GM18507 (cell line): ENCODE measurements around the gene FCHO1.

Experiments used
- DNase-seq: peaks from one replicate; pipeline ENCODE4 v3.0.0; 2011; ENCODE audit warnings: low read depth; ENCODE audit not compliant: insufficient read length; ENCODE audit errors: extremely low spot score
- FAIRE-seq: peaks from 2 replicates; lab custom pipeline; 2011; peaks lifted over from hg19 to GRCh38; lab: Jason Lieb, UNC

FCHO1 gene

DNA sequence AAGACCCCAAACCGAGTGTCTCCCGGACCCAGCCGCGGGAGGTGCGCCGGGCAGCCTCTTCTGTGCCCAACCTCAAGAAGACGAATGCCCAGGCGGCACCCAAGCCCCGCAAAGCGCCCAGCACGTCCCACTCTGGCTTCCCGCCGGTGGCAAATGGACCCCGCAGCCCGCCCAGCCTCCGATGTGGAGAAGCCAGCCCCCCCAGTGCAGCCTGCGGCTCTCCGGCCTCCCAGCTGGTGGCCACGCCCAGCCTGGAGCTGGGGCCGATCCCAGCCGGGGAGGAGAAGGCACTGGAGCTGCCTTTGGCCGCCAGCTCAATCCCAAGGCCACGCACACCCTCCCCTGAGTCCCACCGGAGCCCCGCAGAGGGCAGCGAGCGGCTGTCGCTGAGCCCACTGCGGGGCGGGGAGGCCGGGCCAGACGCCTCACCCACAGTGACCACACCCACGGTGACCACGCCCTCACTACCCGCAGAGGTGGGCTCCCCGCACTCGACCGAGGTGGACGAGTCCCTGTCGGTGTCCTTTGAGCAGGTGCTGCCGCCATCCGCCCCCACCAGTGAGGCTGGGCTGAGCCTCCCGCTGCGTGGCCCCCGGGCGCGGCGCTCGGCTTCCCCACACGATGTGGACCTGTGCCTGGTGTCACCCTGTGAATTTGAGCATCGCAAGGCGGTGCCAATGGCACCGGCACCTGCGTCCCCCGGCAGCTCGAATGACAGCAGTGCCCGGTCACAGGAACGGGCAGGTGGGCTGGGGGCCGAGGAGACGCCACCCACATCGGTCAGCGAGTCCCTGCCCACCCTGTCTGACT is 24.1 kb upstream of the FCHO1 start:
- DNase-seq, result no peak
- FAIRE-seq, result no peak

DNA sequence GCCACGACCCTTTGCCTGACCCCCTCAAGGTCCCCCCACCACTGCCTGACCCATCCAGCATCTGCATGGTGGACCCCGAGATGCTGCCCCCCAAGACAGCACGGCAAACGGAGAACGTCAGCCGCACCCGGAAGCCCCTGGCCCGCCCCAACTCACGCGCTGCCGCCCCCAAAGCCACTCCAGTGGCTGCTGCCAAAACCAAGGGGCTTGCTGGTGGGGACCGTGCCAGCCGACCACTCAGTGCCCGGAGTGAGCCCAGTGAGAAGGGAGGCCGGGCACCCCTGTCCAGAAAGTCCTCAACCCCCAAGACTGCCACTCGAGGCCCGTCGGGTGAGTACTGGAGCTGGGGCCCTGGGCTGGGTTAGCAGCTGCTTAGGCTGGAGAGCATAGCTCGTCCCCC is 23.4 kb upstream of the FCHO1 start:
- DNase-seq (no peak), FAIRE-seq (no peak)

DNA sequence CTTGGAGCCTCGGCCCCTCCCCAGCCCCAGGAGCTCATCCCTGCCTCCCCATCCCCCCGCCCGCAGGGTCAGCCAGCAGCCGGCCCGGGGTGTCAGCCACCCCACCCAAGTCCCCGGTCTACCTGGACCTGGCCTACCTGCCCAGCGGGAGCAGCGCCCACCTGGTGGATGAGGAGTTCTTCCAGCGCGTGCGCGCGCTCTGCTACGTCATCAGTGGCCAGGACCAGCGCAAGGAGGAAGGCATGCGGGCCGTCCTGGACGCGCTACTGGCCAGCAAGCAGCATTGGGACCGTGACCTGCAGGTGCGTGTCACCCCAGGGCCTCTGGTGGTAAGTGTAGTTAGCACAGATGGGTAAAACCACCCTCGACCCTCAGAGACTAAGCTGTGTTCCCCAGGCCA is 18.1 kb upstream of the FCHO1 start:
- DNase-seq, result no peak

GRCh38 chr19:17734146-17734545 is 17.1 kb upstream of the FCHO1 start:
- DNase-seq, result no peak
- FAIRE-seq, result no peak

More for the DNA sequence above, 18.1 kb upstream of the FCHO1 start:
- FAIRE-seq, result no peak

GRCh38 chr19:17735410-17735809 is 15.9 kb upstream of the FCHO1 start:
- FAIRE-seq (no peak), DNase-seq (no peak)

DNA sequence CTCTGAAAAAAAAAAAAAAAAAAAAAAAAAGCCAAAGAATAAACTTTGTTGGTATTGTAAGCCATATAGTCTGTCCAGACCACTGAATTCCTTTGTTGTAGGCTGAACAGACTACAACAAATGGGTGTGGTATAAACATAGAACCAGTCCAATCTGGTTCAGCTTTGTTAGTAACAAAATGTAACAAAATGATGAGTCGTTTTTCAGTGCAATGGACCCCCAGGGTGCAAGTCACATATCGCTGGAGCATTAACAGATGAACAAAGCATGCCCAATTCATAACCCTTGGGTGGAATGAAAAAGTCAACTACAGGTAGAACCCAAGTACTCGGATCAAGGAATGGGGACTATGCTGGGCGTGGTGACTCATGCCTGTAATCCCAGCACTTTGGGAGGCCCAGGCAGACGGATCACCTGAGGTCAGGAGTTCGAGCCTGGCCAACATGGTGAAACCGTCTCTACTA is 13.6 kb upstream of the FCHO1 start:
- no peak for FAIRE-seq
- DNase-seq, result no peak

GRCh38 chr19:17739121-17739875 is 12.0 kb upstream of the FCHO1 start:
- FAIRE-seq (peak; percentile 91), DNase-seq (no peak)

DNA sequence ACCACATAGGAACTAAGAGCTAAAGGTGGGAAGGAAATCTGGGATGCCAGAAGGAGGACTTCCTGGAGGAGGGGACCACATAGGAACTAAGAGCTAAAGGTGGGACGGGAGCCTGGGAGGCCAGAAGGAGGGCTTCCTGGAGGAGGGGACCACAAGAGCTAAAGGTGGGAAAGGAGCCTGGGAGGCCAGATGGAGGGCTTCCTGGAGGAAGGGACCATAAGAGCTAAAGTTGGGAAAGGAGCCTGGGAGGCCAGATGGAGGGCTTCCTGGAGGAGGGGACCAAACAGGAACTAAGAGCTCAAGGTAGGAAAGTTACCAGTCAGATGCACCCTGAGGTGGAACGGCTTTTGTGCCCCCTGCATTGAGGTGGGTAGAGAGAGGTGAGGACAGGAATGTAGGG is 9.8 kb upstream of the FCHO1 start:
- FAIRE-seq (no peak), DNase-seq (no peak)

- FAIRE-seq (no peak), DNase-seq (no peak)
Observed at GRCh38 chr19:17743874-17744580, 7.2 kb upstream of the FCHO1 start.

DNA sequence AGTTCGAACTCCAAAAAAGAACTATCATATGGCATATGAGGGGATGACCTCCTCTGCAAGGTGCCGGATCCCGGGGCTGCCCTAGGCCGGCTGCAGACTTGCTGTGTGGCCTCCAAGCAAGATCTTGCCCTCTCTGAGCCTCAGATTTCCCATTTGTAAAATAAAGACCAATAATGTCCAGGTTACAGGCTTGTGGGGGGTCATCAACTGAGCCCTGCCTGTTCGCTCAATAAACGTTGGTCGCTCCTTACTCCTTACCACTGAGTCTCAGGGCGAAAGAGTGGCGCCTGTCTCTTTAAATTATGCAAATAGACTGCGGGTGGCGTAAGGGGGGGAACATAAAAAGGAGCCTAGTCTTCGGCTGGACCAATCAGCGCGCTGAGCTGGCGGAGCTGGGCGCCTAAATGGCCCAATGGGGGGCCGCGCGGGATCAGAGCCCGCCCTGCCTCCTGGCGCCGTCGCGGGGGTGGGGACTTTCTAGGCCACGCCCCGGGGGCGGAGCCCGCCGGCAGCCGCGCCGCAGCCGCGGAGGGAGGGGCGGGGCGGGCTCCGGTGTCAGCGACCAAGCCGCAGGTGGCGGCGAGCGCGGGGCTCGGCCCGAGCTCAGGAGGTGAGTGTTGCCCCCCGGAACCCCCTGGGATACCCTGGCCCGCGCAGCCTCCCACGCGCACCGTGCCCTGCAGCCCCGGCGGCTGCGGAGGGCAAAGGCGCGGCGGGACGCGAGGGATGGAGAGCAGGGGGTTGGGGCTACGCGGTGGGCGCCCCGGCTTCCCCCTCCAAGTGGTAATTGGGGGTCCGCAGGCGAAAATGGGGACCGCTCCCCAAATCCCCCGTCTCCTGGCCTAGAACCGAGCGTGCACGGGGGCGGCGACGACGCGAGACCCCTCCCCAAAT is 3.8 kb upstream of the FCHO1 start:
- FAIRE-seq (peak; percentile 90), DNase-seq (peak; percentile 89)

DNA sequence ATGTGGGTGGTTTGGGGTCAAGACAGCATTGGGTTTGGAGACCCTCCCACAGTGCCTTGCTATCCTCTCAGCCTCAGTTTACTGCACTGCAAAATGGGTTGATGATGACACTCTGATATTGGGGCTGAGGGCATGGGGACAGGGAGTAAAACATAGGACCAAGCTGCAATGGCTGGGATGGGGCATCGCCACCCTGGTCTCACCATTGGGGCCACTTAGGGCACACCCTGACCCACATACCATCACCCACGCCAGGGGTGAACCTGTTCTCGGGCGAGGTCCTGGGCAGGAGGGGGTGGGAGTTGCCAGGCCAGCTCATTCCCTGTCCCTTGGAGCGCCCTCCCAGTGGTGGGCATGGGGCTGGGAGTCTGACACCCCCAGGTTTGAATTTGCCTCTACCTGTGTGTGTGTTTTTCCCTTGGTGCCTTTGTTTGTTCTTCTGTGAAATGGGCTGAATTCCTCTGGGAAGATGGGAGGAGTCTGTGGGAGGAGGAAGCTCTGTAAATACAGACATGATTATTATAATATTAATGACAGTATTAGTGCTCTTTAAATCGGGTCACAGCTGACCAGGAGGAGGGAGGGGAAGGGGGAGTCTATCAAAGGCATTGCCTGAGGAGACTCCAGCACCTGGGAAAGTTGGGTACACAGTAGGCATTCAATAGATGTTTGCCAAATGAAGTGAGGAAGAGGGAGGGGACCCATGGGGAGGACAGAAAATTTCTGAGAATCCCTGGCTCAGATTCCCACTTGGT is 2.2 kb upstream of the FCHO1 start:
- DNase-seq, result no peak
- FAIRE-seq, result no peak

DNA sequence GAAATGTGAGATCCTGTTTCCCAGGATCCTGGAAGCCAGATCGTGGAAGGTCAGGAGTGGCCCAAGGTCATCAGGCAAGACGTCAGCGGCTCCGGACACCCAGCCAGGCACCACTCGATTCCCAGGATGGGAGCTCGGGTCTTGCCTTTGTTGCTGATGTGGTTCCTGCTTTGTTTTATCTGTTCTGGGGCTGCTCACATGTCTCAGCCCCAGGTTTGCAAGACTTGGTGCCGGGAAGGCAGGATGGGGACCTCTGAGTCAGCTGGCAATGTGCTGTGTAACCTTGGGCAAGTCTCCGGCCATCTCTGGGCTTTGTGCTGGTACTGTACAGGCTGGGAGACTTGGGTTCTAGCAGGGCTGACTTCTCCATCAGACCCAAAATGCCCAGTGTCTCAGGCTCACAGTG is 1.4 kb upstream of the FCHO1 start:
- DNase-seq (no peak), FAIRE-seq (no peak)

DNA sequence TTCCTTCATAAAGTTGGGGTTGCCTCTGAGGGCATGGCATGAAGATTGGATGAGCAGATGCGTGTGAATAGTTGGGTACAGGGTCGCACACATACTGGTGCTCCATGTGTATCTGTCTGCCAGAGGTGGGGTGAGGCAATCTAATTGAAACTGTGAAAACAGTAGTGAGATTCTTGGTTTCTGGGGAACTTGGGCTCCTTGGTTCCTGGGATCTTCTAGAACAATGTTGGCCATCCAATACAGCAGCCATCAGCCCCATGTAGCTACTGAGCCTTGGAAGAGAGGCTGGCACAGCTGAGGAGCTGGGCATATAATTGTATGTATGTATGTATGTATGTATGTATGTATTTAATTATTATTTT is 616 bp downstream of the FCHO1 start:
- no peak for DNase-seq
- FAIRE-seq, result no peak

DNA sequence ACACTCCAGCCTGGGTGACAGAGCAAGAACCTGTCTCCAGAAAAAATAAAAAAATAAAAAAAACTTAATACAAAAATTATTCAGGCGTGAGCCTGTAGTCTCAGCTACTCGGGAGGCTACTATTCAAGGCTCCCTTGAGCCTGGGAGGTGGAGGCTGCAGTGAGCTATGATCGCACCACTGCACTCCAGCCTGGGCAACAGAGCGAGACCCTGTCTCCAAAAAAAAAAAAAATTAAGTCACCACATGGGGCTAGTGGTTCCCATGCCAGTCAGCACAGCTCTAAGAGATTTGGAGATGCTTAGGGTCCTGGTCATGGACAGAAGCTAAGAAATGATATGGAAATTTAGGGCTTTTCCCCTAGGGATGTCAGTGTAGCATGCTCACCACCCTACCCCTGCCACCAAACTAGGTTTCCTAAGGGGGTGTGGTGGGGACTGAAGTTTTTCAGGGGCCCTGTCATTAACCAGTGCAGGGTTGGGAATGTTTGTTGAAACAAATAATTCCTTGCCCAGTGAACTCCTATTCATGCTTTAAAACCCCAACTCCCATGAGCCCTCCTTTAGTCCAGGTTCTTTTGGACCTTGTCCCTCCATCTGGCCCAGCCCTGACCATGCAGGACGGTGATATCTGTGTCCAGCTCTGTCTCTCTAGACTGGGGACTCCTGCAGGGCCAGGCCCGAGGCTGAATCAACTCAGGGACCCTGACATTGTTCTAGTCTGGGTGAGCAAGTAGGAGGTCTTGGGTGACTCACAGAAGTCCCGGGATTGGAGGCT is 1.8 kb downstream of the FCHO1 start:
- FAIRE-seq (peak; percentile 15), DNase-seq (no peak)

GRCh38 chr19:17753976-17754375 is 2.7 kb downstream of the FCHO1 start:
- DNase-seq, result no peak
- FAIRE-seq, result no peak

DNA sequence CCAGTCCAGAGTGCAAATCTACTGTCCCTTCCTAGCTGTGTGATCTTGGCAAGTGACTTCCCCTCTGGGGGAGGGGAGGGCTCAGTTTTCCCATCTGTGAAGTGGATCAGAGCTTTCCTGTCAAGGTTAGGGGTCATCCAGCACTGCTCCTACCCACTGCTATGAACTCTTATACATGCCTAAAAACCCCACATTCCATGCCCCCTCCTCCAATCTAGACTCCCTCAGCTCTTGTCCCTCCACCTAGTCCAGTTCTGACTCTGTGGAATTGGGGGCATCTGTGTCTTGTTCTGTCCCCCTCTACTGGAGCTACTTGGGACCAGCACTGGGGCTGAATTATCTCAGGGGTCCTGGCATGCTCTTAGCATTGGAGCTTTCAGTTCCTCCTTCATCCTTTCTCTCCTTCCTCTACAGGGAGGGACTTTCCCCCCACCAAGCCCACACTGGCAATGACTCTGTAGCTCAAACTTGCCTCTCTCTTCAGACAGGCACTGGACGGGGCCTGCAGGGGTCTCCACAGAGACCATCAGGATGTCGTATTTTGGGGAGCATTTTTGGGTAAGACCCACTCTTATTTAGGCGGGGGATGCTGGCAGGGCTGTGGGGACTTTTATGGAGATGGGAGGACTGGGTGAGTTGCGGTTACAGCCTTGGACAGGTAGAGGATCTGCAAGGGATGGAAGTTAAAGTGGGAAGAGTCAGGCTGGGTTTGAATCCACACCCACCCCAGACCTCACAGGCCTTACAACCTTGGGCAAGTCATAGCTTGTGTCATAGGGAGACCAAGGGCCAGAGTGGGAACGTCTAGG is 3.6 kb downstream of the FCHO1 start:
- peak; percentile 47 for DNase-seq
- peak; percentile 99 for FAIRE-seq

DNA sequence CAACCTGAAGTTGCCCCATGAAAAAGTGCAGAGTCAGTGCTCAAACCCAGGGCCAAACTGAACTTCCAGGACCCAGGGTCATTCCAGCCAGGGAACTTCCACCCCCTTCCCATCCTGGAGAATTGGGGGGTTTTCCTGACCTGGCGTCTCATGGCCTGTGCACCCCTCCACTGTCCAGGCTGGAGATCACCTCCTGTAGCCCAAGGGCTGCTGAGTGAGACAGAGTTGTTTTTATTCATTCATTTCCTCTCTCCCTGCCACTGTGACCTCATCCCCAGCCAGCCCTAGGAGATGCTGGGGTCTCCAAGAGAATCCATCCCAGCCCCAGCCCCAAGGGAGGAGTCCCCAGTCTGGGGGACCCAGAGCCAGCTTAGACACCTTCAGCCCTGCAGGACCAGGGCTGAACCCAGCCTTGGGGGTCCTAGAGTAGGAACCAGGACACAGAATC is 4.2 kb downstream of the FCHO1 start:
- no peak for FAIRE-seq
- no peak for DNase-seq
